PC-3 (cell line): ENCODE results near the gene CERS6. TPM values are rescaled to one million over a fixed set of nuclear protein-coding genes. Genes with fewer than 3 reads are reported as not detected.

ENCODE experiments used
- ATAC-seq: fragments of 200-7000 bp; cut with Tn5 transposase; 2 replicates; pipeline ENCODE4 v1.9.1; 2020; ENCODE audit warnings: mild to moderate bottlenecking, moderate library complexity
- BruUV-seq: library from RNA; stranded (reverse); fragments of 400-500 nt; replicated peaks from 2 replicates; lab custom pipeline; 2021; lab: Mats Ljungman, UMichigan
- CTCF ChIA-PET: fragments of 300-600 bp; sonication (Branson Sonifier 250); formaldehyde crosslinking; loops from one replicate; lab custom pipeline; 2022; ENCODE audit warnings: antibody characterized with exemption; lab: Charles Lee
- POLR2A ChIA-PET: fragments of 300-600 bp; sonication (Branson Sonifier 250); formaldehyde crosslinking; loops from one replicate; lab custom pipeline; 2022; ENCODE audit warnings: antibody characterized with exemption; ENCODE audit not compliant: unreplicated experiment; lab: Charles Lee
- DNase-seq: peaks from one replicate; pipeline ENCODE4 v3.0.0-alpha.2; 2015
- H2AFZ ChIP-seq: fragments of 300-600 bp; sonication (generic); 2 replicates; pipeline ENCODE4 v1.6.0; 2016; ENCODE audit warnings: antibody characterized with exemption, low read length
- H3F3A ChIP-seq: fragments of 300-600 bp; sonication (generic); one replicate; pipeline ENCODE4 v1.6.0; 2017; ENCODE audit warnings: antibody characterized with exemption, low read length, control low read depth, mild to moderate bottlenecking; ENCODE audit not compliant: unreplicated experiment
- H3K27ac ChIP-seq: fragments of 300-600 bp; sonication (generic); 2 replicates; pipeline ENCODE4 v1.5.1; 2016; ENCODE audit warnings: mild to moderate bottlenecking, low read length
- H3K27me3 ChIP-seq: fragments of 300-600 bp; sonication (generic); 2 replicates; pipeline ENCODE4 v1.6.1; 2016; ENCODE audit warnings: low read length, mixed read lengths
- H3K36me3 ChIP-seq: fragments of 300-600 bp; sonication (generic); 2 replicates; pipeline ENCODE4 v1.6.1; 2016; ENCODE audit warnings: low read depth, mixed run types, low read length, mixed read lengths
- H3K4me1 ChIP-seq: fragments of 300-600 bp; sonication (generic); 2 replicates; pipeline ENCODE4 v1.5.1; 2016; ENCODE audit warnings: low read length; ENCODE audit not compliant: insufficient read depth
- H3K4me2 ChIP-seq: fragments of 300-600 bp; sonication (generic); 2 replicates; pipeline ENCODE4 v1.6.0; 2016; ENCODE audit warnings: low read length
- H3K4me3 ChIP-seq: fragments of 300-600 bp; sonication (generic); 2 replicates; pipeline ENCODE4 v1.5.1; 2016; ENCODE audit warnings: mild to moderate bottlenecking, low read length, mixed read lengths
- H3K79me2 ChIP-seq: fragments of 300-600 bp; sonication (generic); 2 replicates; pipeline ENCODE4 v1.6.1; 2017; ENCODE audit warnings: low read length, mixed read lengths
- H3K9ac ChIP-seq: fragments of 300-600 bp; sonication (generic); 2 replicates; pipeline ENCODE4 v1.6.0; 2016; ENCODE audit warnings: mild to moderate bottlenecking, low read length
- H3K9me2 ChIP-seq: fragments of 300-600 bp; sonication (generic); replicated peaks from 2 replicates; pipeline ENCODE4 v1.6.1; 2016; ENCODE audit warnings: mixed run types, low read length, mixed read lengths
- H3K9me3 ChIP-seq: fragments of 300-600 bp; sonication (generic); 2 replicates; pipeline ENCODE4 v1.6.1; 2016; ENCODE audit warnings: low read length, mixed read lengths
- H4K20me1 ChIP-seq: fragments of 300-600 bp; sonication (generic); 2 replicates; pipeline ENCODE4 v1.6.1; 2016; ENCODE audit warnings: low read length, mixed read lengths
- CTCF ChIP-seq: fragments of 300-600 bp; sonication (generic); conservative IDR thresholded peaks from 2 replicates; pipeline ENCODE4 v1.5.1; 2017; ENCODE audit warnings: antibody characterized with exemption, low read depth, mild to moderate bottlenecking, low read length
- EZH2 ChIP-seq: fragments of 300-600 bp; sonication (generic); IDR thresholded peaks from one replicate; pipeline ENCODE4 v1.6.1; 2017; ENCODE audit warnings: antibody characterized with exemption, mild to moderate bottlenecking, low read length; ENCODE audit not compliant: unreplicated experiment
- EZH2phosphoT487 ChIP-seq: fragments of 300-600 bp; sonication (generic); IDR thresholded peaks from 2 replicates; pipeline ENCODE4 v1.6.1; 2018; ENCODE audit warnings: mild to moderate bottlenecking, antibody characterized with exemption, low read length, borderline replicate concordance
- intact Hi-C: fragments of 100-400 bp; cut with micrococcal nuclease; formaldehyde crosslinking; loops from 2 replicates; pipeline ENCODE4 v1.9.0; 2023
- total RNA-seq: library from RNA; depleted of rRNA; stranded (reverse); fragments of >200 nt; gene quantifications from 2 replicates; pipeline ENCODE4 v1.2.3, GENCODE V29; 2014

CERS6 gene
- total RNA-seq, 1 experiment from 2014 or later, result 24.2 TPM

GRCh38 chr2:168462543-168463045 lies 6.5 kb downstream of the CERS6 start:
- no peak for DNase-seq
- Histone ChIP-seq H3K79me2 (peaks cover 91% of the 10 kb centered on the region), H3K4me3 (no peak overlapping the region), H2AFZ (no peak overlapping the region), H4K20me1 (peaks cover 22% of the 10 kb centered on the region), H3F3A (no peaks in the 10 kb centered on the region), H3K4me2 (no peak overlapping the region), H3K36me3 (no peaks in the 10 kb centered on the region), H3K9me3 (no peaks in the 10 kb centered on the region), H3K9ac (no peak overlapping the region), H3K27ac (no peak overlapping the region), H3K27me3 (no peaks in the 10 kb centered on the region), H3K4me1 (peaks cover 36% of the 10 kb centered on the region), H3K9me2 (no peaks in the 10 kb centered on the region)
- ChIA-PET POLR2A (no interaction called here), CTCF (no interaction called here)
- BruUV-seq, result no TSS peak
- TF ChIP-seq CTCF (no peak), EZH2 (no peak)
- ATAC-seq, result no peak
- intact Hi-C loops, result no loop called here

GRCh38 chr2:168465594-168465993 lies 9.5 kb downstream of the CERS6 start:
- H3K9ac ChIP-seq, result no peak overlapping the region
- H3K79me2 ChIP-seq, result peaks cover 84% of the 10 kb centered on the region
- H3K4me1 ChIP-seq, result peaks cover 26% of the 10 kb centered on the region
- H3K9me2 ChIP-seq, result no peaks in the 10 kb centered on the region
- peak overlapping the region; percentile 64 for H3K4me2 ChIP-seq
- H3K36me3 ChIP-seq, result no peaks in the 10 kb centered on the region
- H3K9me3 ChIP-seq, result no peaks in the 10 kb centered on the region
- no TSS peak for BruUV-seq
- H3K4me3 ChIP-seq, result no peak overlapping the region
- CTCF ChIA-PET, result no interaction called here
- H3F3A ChIP-seq, result no peaks in the 10 kb centered on the region
- ATAC-seq (no peak), DNase-seq (no peak)
- H3K27me3 ChIP-seq, result no peaks in the 10 kb centered on the region
- H2AFZ ChIP-seq, result no peak overlapping the region
- POLR2A ChIA-PET, result interaction anchor here (0.6 kb wide), 1 partner anchor 114 kb away, joined by 3 read pairs; no protein-coding TSS in a partner anchor
- intact Hi-C loops, result no loop called here
- no peak overlapping the region for H3K27ac ChIP-seq
- peaks cover 8% of the 10 kb centered on the region for H4K20me1 ChIP-seq
- TF ChIP-seq CTCF, result no peak
- TF ChIP-seq EZH2phosphoT487, result no peak
- TF ChIP-seq EZH2, result no peak

- Histone ChIP-seq H3K36me3 (no peaks in the 10 kb centered on the region), H3K9ac (no peak overlapping the region), H3K4me1 (peaks cover 26% of the 10 kb centered on the region), H3K27ac (no peak overlapping the region), H2AFZ (no peak overlapping the region), H3K4me3 (peak overlapping the region; percentile 2; the same call in 1 of the 2 replicates), H3K4me2 (peak overlapping the region; percentile 64), H3K9me3 (no peaks in the 10 kb centered on the region), H3K79me2 (peaks cover 78% of the 10 kb centered on the region), H3K9me2 (no peaks in the 10 kb centered on the region), H4K20me1 (peaks cover 8% of the 10 kb centered on the region), H3F3A (no peaks in the 10 kb centered on the region), H3K27me3 (no peaks in the 10 kb centered on the region)
- CTCF ChIA-PET, result no interaction called here
- DNase-seq (peak; percentile 51), ATAC-seq (peak; percentile 92)
- POLR2A ChIA-PET, result interaction anchor here (0.6 kb wide), 1 partner anchor 114 kb away, joined by 3 read pairs; no protein-coding TSS in a partner anchor
- intact Hi-C loops, result no loop called here
- BruUV-seq, result no TSS peak
- no peak for TF ChIP-seq CTCF
- no peak for TF ChIP-seq EZH2phosphoT487
- no peak for TF ChIP-seq EZH2
Observed at GRCh38 chr2:168466190-168466737, 10.2 kb downstream of the CERS6 start.
